SK-N-SH (cell line): Measurements from ENCODE around the gene ZBTB12. TPM values are rescaled to one million over a fixed set of nuclear protein-coding genes. Genes with fewer than 3 reads are reported as not detected.

Source experiments
- CTCF ChIA-PET: fragments of 300-600, 350-600 bp; formaldehyde crosslinking; extraction: SDS; loops from one replicate; lab custom pipeline; 2021; lab: Yijun Ruan, JAX
- POLR2A ChIA-PET: fragments of 350-600 bp; sonication (Branson Sonifier 250); formaldehyde crosslinking; extraction: SDS; loops from one replicate; lab custom pipeline; 2020; ENCODE audit warnings: antibody characterized with exemption, inconsistent platforms; lab: Yijun Ruan, JAX
- DNase-seq: peaks from one replicate; pipeline ENCODE4 v3.0.0; 2012
- H2AFZ ChIP-seq: fragments of 200-600 bp; sonication (generic); 2 replicates; pipeline ENCODE4 v1.8.1; 2016; ENCODE audit warnings: antibody characterized with exemption, mild to moderate bottlenecking, low read depth
- H3F3A ChIP-seq: fragments of 200-600 bp; sonication (generic); replicated peaks from 2 replicates; pipeline ENCODE3; 2016; ENCODE audit warnings: antibody characterized with exemption, mild to moderate bottlenecking; ENCODE audit not compliant: insufficient read depth
- H3K27ac ChIP-seq, 2 experiments: fragments of 200-500 bp in 1 of 2; fragments of 200-600 bp in 1 of 2; sonication (Bioruptor generic) in 1 of 2; sonication (generic), shearing (Covaris generic) in 1 of 2; 2 replicates each; pipeline versions ENCODE4 v1.5.1 to v1.6.1; 2014 to 2016; ENCODE audit warnings: low read depth in 2 of 2, inconsistent platforms in 1 of 2, low read length in 1 of 2, mild to moderate bottlenecking in 1 of 2, mixed read lengths in 1 of 2
- H3K27me3 ChIP-seq: fragments of 200-600 bp; sonication (generic), shearing (Covaris generic); 2 replicates; pipeline ENCODE4 v1.6.1; 2016; ENCODE audit warnings: mixed run types; ENCODE audit not compliant: insufficient read depth
- H3K36me3 ChIP-seq, 2 experiments: fragments of 200-500 bp in 1 of 2; fragments of 200-600 bp in 1 of 2; sonication (Bioruptor generic) in 1 of 2; sonication (generic) in 1 of 2; replicated peaks in 1 of 2; 2 replicates each; pipeline versions ENCODE3 to v1.5.1; 2014 to 2016; ENCODE audit warnings: low read length in 1 of 2, mild to moderate bottlenecking in 1 of 2; ENCODE audit not compliant: insufficient read depth in 2 of 2, control insufficient read depth in 1 of 2
- H3K4me1 ChIP-seq, 2 experiments: fragments of 200-500 bp in 1 of 2; fragments of 200-600 bp in 1 of 2; sonication (Bioruptor generic) in 1 of 2; sonication (generic), shearing (Covaris generic) in 1 of 2; 2 replicates each; pipeline versions ENCODE4 v1.5.1 to v1.6.1; 2014 to 2016; ENCODE audit warnings: low read depth in 1 of 2, low read length in 1 of 2, mixed run types in 1 of 2; ENCODE audit not compliant: insufficient read depth in 2 of 2, control insufficient read depth in 1 of 2
- H3K4me2 ChIP-seq: fragments of 200-600 bp; sonication (generic), shearing (Covaris generic); 2 replicates; pipeline ENCODE4 v1.6.1; 2017; ENCODE audit warnings: mixed run types
- H3K4me3 ChIP-seq, 2 experiments: fragments of 200-500 bp in 1 of 2; fragments of 200-600 bp in 1 of 2; sonication (Bioruptor generic) in 1 of 2; sonication (generic), shearing (Covaris generic) in 1 of 2; 2 replicates each; pipeline versions ENCODE4 v1.5.1 to v1.8.1; 2014 to 2016; ENCODE audit warnings: low read depth in 2 of 2, inconsistent platforms in 1 of 2, low read length in 1 of 2, mild to moderate bottlenecking in 1 of 2, mixed read lengths in 1 of 2, moderate library complexity in 1 of 2
- H3K79me2 ChIP-seq: fragments of 200-600 bp; sonication (generic); 2 replicates; pipeline ENCODE4 v1.8.1; 2017; ENCODE audit warnings: mild to moderate bottlenecking; ENCODE audit not compliant: insufficient read depth
- H3K9ac ChIP-seq: fragments of 200-600 bp; sonication (generic); 2 replicates; pipeline ENCODE4 v1.6.1; 2017; ENCODE audit warnings: mixed run types
- H3K9me2 ChIP-seq: fragments of 200-600 bp; sonication (generic); 2 replicates; pipeline ENCODE4 v1.6.1; 2017; ENCODE audit warnings: mixed run types
- H3K9me3 ChIP-seq: fragments of 200-600 bp; sonication (generic); 2 replicates; pipeline ENCODE4 v1.6.1; 2017; ENCODE audit warnings: mixed run types, mild to moderate bottlenecking, moderate library complexity
- H4K20me1 ChIP-seq: fragments of 200-600 bp; sonication (generic); 2 replicates; pipeline ENCODE4 v1.6.1; 2017; ENCODE audit warnings: mild to moderate bottlenecking, mixed run types; ENCODE audit not compliant: insufficient read depth
- CHD2 ChIP-seq: fragments of 150-350 bp; IDR thresholded peaks from 2 replicates; pipeline ENCODE4 v1.6.1; 2018; ENCODE audit warnings: low read length; ENCODE audit not compliant: partially characterized antibody
- FOXJ3 ChIP-seq: sonication (generic); formaldehyde crosslinking; IDR thresholded peaks from 2 replicates; pipeline ENCODE4 v1.5.1; 2020; ENCODE audit warnings: mild to moderate bottlenecking, missing genetic modification reagents
- FOXM1 ChIP-seq: IDR thresholded peaks from 2 replicates; pipeline ENCODE4 v1.4.0; 2012; ENCODE audit warnings: low read depth, mild to moderate bottlenecking
- JUND ChIP-seq: IDR thresholded peaks from 2 replicates; pipeline ENCODE4 v1.4.0; 2012
- MEF2A ChIP-seq: IDR thresholded peaks from 2 replicates; pipeline ENCODE4 v1.4.0; 2012; ENCODE audit warnings: low read depth, borderline replicate concordance
- NFIC ChIP-seq: IDR thresholded peaks from 2 replicates; pipeline ENCODE4 v1.4.0; 2012; ENCODE audit warnings: borderline replicate concordance
- NRF1 ChIP-seq: IDR thresholded peaks from 2 replicates; pipeline ENCODE4 v1.6.1; 2012; ENCODE audit warnings: low read depth, mild to moderate bottlenecking, low read length
- RAD21 ChIP-seq: IDR thresholded peaks from 2 replicates; pipeline ENCODE4 v1.6.1; 2012; ENCODE audit warnings: mild to moderate bottlenecking, low read length
- RFX5 ChIP-seq: IDR thresholded peaks from 2 replicates; pipeline ENCODE4 v1.6.1; 2012; ENCODE audit warnings: mild to moderate bottlenecking, improper control_type of control experiment, low read length
- RXRA ChIP-seq: IDR thresholded peaks from 2 replicates; pipeline ENCODE4 v1.4.0; 2012; ENCODE audit warnings: low read depth, mild to moderate bottlenecking, borderline replicate concordance
- SIN3A ChIP-seq: IDR thresholded peaks from 2 replicates; pipeline ENCODE4 v1.6.1; 2012; ENCODE audit warnings: low read depth, mild to moderate bottlenecking, low read length, moderate library complexity, borderline replicate concordance
- SMC3 ChIP-seq: IDR thresholded peaks from 2 replicates; pipeline ENCODE4 v1.6.1; 2012; ENCODE audit warnings: low read depth, low read length, improper control_type of control experiment
- TAF1 ChIP-seq: IDR thresholded peaks from 2 replicates; pipeline ENCODE4 v1.6.1; 2012; ENCODE audit warnings: low read depth, mild to moderate bottlenecking, low read length, moderate library complexity, borderline replicate concordance
- TCF12 ChIP-seq: IDR thresholded peaks from 2 replicates; pipeline ENCODE4 v1.4.0; 2012
- YY1 ChIP-seq: IDR thresholded peaks from 2 replicates; pipeline ENCODE4 v1.4.0; 2012; ENCODE audit warnings: low read depth, mild to moderate bottlenecking
- WGBS: methylation state at CpG from one replicate; pipeline ENCODE4 v1.1.6; 2017; ENCODE audit warnings: low lambda C conversion rate; 5-methylcytosine and 5-hydroxymethylcytosine counted together
- polyA plus RNA-seq, 3 experiments: library from polyadenylated mRNA; depleted of rRNA; stranded (reverse); fragments of >200 nt; gene quantifications; 2 replicates each; pipeline ENCODE4 v1.2.3, GENCODE V29; 2012
- TF ChIP-seq, protein P1 (sequence below): IDR thresholded peaks from 2 replicates; pipeline ENCODE4; 2012
- TF ChIP-seq, protein P2 (sequence below): IDR thresholded peaks from 2 replicates; pipeline ENCODE4 v1.4.0; 2012; ENCODE audit warnings: low read depth, borderline replicate concordance

ZBTB12 gene
- polyA plus RNA-seq, 1 of the 3 experiments (the other 2 are of a cell fraction), result 8.3 TPM

DNA sequence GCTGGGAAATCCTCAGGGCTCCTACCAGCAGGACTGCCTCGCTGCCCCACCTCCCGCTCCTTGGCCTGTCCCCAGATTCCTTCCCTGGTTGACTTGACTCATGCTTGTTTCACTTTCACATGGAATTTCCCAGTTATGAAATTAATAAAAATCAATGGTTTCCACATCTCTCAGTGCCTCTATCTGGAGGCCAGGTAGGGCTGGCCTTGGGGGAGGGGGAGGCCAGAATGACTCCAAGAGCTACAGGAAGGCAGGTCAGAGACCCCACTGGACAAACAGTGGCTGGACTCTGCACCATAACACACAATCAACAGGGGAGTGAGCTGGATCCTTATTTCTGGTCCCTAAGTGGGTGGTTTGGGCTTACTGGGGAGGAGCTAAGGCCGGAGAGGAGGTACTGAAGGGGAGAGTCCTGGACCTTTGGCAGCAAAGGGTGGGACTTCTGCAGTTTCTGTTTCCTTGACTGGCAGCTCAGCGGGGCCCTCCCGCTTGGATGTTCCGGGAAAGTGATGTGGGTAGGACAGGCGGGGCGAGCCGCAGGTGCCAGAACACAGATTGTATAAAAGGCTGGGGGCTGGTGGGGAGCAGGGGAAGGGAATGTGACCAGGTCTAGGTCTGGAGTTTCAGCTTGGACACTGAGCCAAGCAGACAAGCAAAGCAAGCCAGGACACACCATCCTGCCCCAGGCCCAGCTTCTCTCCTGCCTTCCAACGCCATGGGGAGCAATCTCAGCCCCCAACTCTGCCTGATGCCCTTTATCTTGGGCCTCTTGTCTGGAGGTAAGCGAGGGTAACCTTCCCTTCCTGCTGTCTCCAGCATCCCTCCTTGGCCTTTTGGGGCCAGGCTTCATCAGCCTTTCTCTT, 43.9 kb upstream of the ZBTB12 start, which contains the start of gene CFB (continued):
- TF ChIP-seq, protein P1, sequence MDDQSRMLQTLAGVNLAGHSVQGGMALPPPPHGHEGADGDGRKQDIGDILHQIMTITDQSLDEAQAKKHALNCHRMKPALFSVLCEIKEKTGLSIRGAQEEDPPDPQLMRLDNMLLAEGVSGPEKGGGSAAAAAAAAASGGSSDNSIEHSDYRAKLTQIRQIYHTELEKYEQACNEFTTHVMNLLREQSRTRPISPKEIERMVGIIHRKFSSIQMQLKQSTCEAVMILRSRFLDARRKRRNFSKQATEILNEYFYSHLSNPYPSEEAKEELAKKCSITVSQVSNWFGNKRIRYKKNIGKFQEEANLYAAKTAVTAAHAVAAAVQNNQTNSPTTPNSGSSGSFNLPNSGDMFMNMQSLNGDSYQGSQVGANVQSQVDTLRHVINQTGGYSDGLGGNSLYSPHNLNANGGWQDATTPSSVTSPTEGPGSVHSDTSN, result peak; percentile 94
- peak; percentile 46; the same call in 1 of the 2 replicates for TF ChIP-seq NFIC

DNA sequence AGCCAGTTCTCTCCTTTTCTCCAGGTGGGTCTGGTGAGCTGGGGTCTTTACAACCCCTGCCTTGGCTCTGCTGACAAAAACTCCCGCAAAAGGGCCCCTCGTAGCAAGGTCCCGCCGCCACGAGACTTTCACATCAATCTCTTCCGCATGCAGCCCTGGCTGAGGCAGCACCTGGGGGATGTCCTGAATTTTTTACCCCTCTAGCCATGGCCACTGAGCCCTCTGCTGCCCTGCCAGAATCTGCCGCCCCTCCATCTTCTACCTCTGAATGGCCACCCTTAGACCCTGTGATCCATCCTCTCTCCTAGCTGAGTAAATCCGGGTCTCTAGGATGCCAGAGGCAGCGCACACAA, 43.2 kb upstream of the ZBTB12 start:
- no peaks in the 10 kb centered on the region for H3K9me3 ChIP-seq
- H3K4me2 ChIP-seq, result peak overlapping the region; percentile 78
- no peaks in the 10 kb centered on the region for H3K9me2 ChIP-seq
- H3K4me3 ChIP-seq, result peak overlapping the region; percentile 2 to 49; a peak in 1 of 4 replicates
- peak overlapping the region; percentile 39 to 92; a peak in 3 of 4 replicates for H3K27ac ChIP-seq
- peaks cover 9 to 15% of the 10 kb centered on the region in 2 experiments; a peak in 1 of 4 replicates for H3K4me1 ChIP-seq
- H3K9ac ChIP-seq, result no peak overlapping the region; the same call in 1 of the 2 replicates
- TF ChIP-seq RAD21 (no peak), FOXJ3 (no peak), MEF2A (no peak), FOXM1 (no peak), SIN3A (no peak), CHD2 (no peak)
- TF ChIP-seq, protein P2, sequence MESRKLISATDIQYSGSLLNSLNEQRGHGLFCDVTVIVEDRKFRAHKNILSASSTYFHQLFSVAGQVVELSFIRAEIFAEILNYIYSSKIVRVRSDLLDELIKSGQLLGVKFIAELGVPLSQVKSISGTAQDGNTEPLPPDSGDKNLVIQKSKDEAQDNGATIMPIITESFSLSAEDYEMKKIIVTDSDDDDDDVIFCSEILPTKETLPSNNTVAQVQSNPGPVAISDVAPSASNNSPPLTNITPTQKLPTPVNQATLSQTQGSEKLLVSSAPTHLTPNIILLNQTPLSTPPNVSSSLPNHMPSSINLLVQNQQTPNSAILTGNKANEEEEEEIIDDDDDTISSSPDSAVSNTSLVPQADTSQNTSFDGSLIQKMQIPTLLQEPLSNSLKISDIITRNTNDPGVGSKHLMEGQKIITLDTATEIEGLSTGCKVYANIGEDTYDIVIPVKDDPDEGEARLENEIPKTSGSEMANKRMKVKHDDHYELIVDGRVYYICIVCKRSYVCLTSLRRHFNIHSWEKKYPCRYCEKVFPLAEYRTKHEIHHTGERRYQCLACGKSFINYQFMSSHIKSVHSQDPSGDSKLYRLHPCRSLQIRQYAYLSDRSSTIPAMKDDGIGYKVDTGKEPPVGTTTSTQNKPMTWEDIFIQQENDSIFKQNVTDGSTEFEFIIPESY, result no peak
- TF ChIP-seq, all 33 proteins: peak for 0
- Histone ChIP-seq H2AFZ (peak overlapping the region; percentile 89), H3K36me3 (no peaks in the 10 kb centered on the region), H4K20me1 (no peaks in the 10 kb centered on the region), H3F3A (peaks cover 15% of the 10 kb centered on the region), H3K79me2 (no peaks in the 10 kb centered on the region), H3K27me3 (no peaks in the 10 kb centered on the region)
- no peak for DNase-seq
- CTCF ChIA-PET, result no interaction called here
- 74% methylated on average over 9 of the region's 9 CpGs for WGBS
- POLR2A ChIA-PET, result no interaction called here

DNA sequence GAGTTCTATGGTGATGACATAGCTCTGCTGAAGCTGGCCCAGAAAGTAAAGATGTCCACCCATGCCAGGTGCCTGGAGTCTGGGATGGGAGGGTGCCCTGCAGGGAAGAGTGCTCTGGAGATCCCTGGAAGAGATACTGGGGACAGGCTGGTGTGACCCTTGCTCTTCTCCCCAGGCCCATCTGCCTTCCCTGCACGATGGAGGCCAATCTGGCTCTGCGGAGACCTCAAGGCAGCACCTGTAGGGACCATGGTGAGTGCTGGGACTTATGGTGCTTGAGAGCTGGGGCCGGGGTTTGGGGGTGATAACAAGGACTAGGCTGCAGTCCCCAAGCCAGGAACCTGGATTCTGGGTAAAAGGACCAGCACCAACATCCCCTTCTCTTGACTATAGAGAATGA, 41.9 kb upstream of the ZBTB12 start:
- no peak overlapping the region for H3K4me3 ChIP-seq
- no peak for DNase-seq
- peaks cover 15% of the 10 kb centered on the region for H3F3A ChIP-seq
- 65% methylated on average over 3 of the region's 3 CpGs for WGBS
- no peak overlapping the region for H3K9ac ChIP-seq
- ChIA-PET POLR2A (interaction anchor here (2.1 kb wide), 1 partner anchor 8 kb away, joined by 7 read pairs; no protein-coding TSS in a partner anchor), CTCF (interaction anchor here (2.4 kb wide), 1 partner anchor 9 kb away, joined by 16 read pairs; no protein-coding TSS in a partner anchor)
- H3K27ac ChIP-seq, result no peak overlapping the region
- H4K20me1 ChIP-seq, result no peaks in the 10 kb centered on the region
- no peaks in the 10 kb centered on the region for H3K79me2 ChIP-seq
- H3K27me3 ChIP-seq, result no peaks in the 10 kb centered on the region
- H3K36me3 ChIP-seq, result no peaks in the 10 kb centered on the region
- H3K9me3 ChIP-seq, result no peaks in the 10 kb centered on the region
- H2AFZ ChIP-seq, result no peak overlapping the region
- H3K4me2 ChIP-seq, result no peak overlapping the region
- H3K4me1 ChIP-seq, result peaks cover 9 to 17% of the 10 kb centered on the region in 2 experiments; a peak in 1 of 4 replicates
- no peaks in the 10 kb centered on the region for H3K9me2 ChIP-seq
- TF ChIP-seq, protein P1, result no peak
- no peak for TF ChIP-seq NRF1
- no peak for TF ChIP-seq TCF12
- no peak for TF ChIP-seq RFX5
- no peak for TF ChIP-seq JUND
- TF ChIP-seq RXRA, result no peak
- TF ChIP-seq, protein P2, result no peak
- no peak for TF ChIP-seq SMC3
- no peak for TF ChIP-seq TAF1
- TF ChIP-seq YY1, result no peak
